H9 (cell line): ENCODE measurements around the gene FAM76B. TPM values are rescaled to one million over a fixed set of nuclear protein-coding genes. Genes with fewer than 3 reads are reported as not detected.

Experiments used
- DNase-seq: peaks from one replicate; pipeline ENCODE4 v3.0.0-alpha.2; 2017
- H2AFZ ChIP-seq: one replicate; pipeline ENCODE4 v1.6.1; 2013; ENCODE audit warnings: mild to moderate bottlenecking, low read length, control low read depth, moderate library complexity
- H2AK5ac ChIP-seq: 2 replicates; pipeline ENCODE4 v1.6.1; 2013; ENCODE audit warnings: low read length, control low read depth, mixed read lengths; ENCODE audit not compliant: insufficient read length
- H2BK120ac ChIP-seq: one replicate; pipeline ENCODE4 v1.6.1; 2013; ENCODE audit warnings: low read depth, mild to moderate bottlenecking, low read length, control low read depth, inconsistent platforms; ENCODE audit not compliant: poor library complexity, severe bottlenecking
- H2BK12ac ChIP-seq: 2 replicates; pipeline ENCODE4 v1.6.1; 2013; ENCODE audit warnings: low read length, control low read depth, mixed read lengths, low read depth; ENCODE audit not compliant: insufficient read length
- H2BK15ac ChIP-seq: 2 replicates; pipeline ENCODE4 v1.6.1; 2013; ENCODE audit warnings: low read depth, low read length, control low read depth
- H2BK20ac ChIP-seq: one replicate; pipeline ENCODE4 v1.6.1; 2013; ENCODE audit warnings: low read depth, mild to moderate bottlenecking, low read length, control low read depth, inconsistent platforms; ENCODE audit not compliant: poor library complexity, severe bottlenecking
- H2BK5ac ChIP-seq: 2 replicates; pipeline ENCODE4 v1.6.1; 2013; ENCODE audit warnings: low read length, control low read depth, mixed read lengths; ENCODE audit not compliant: insufficient read length
- H3K14ac ChIP-seq: 2 replicates; pipeline ENCODE4 v1.6.1; 2013; ENCODE audit warnings: low read length, control low read depth; ENCODE audit not compliant: insufficient read depth
- H3K18ac ChIP-seq: 2 replicates; pipeline ENCODE4 v1.6.1; 2013; ENCODE audit warnings: low read depth, mild to moderate bottlenecking, mixed read lengths, low read length, control low read depth; ENCODE audit not compliant: insufficient read length
- H3K23ac ChIP-seq: 2 replicates; pipeline ENCODE4 v1.6.1; 2013; ENCODE audit warnings: low read length, control low read depth, mixed read lengths, low read depth; ENCODE audit not compliant: insufficient read length
- H3K23me2 ChIP-seq: 2 replicates; pipeline ENCODE4 v1.6.1; 2013; ENCODE audit warnings: low read depth, mild to moderate bottlenecking, mixed read lengths, low read length, control low read depth; ENCODE audit not compliant: insufficient read length, poor library complexity, severe bottlenecking
- H3K27ac ChIP-seq: 2 replicates; pipeline ENCODE4 v1.5.1; 2013; ENCODE audit warnings: low read length, control low read depth, mixed read lengths, low read depth; ENCODE audit not compliant: insufficient read length
- H3K27me3 ChIP-seq: 2 replicates; pipeline ENCODE4 v1.6.1; 2013; ENCODE audit warnings: low read length, control low read depth, inconsistent platforms; ENCODE audit not compliant: insufficient read depth
- H3K4ac ChIP-seq: 2 replicates; pipeline ENCODE4 v1.6.1; 2013; ENCODE audit warnings: low read depth, mild to moderate bottlenecking, control low read depth, inconsistent platforms, low read length, moderate library complexity
- H3K4me1 ChIP-seq: 2 replicates; pipeline ENCODE4 v1.6.1; 2013; ENCODE audit warnings: low read length, control low read depth, inconsistent platforms; ENCODE audit not compliant: insufficient read depth
- H3K4me2 ChIP-seq: 2 replicates; pipeline ENCODE4 v1.6.1; 2013; ENCODE audit warnings: low read length, control low read depth, mixed read lengths; ENCODE audit not compliant: insufficient read length, insufficient read depth
- H3K56ac ChIP-seq: 2 replicates; pipeline ENCODE4 v1.6.1; 2013; ENCODE audit warnings: low read depth, mild to moderate bottlenecking, mixed read lengths, low read length, control low read depth; ENCODE audit not compliant: insufficient read length
- H3K79me1 ChIP-seq: 2 replicates; pipeline ENCODE4 v1.6.1; 2013; ENCODE audit warnings: low read depth, mild to moderate bottlenecking, moderate library complexity, low read length, control low read depth, inconsistent platforms; ENCODE audit not compliant: insufficient read depth, poor library complexity, severe bottlenecking
- H3K79me2 ChIP-seq: 2 replicates; pipeline ENCODE4 v1.6.1; 2013; ENCODE audit warnings: low read length, control low read depth, inconsistent platforms; ENCODE audit not compliant: insufficient read depth
- H3K9ac ChIP-seq: 2 replicates; pipeline ENCODE4 v1.6.1; 2013; ENCODE audit warnings: low read length, control low read depth, mixed read lengths; ENCODE audit not compliant: insufficient read length; ENCODE audit errors: extremely low read depth
- H3K9me3 ChIP-seq: one replicate; pipeline ENCODE4 v1.6.1; 2013; ENCODE audit warnings: low read depth, low read length, inconsistent platforms; ENCODE audit not compliant: control insufficient read depth
- H3T11ph ChIP-seq: one replicate; pipeline ENCODE4 v1.6.1; 2013; ENCODE audit warnings: mild to moderate bottlenecking, low read length, control low read depth, inconsistent platforms
- H4K20me1 ChIP-seq: one replicate; pipeline ENCODE4 v1.6.1; 2013; ENCODE audit not compliant: control insufficient read depth, insufficient read length, insufficient read depth
- H4K5ac ChIP-seq: 2 replicates; pipeline ENCODE4 v1.6.1; 2013; ENCODE audit warnings: low read depth, mild to moderate bottlenecking, mixed read lengths, low read length, control low read depth; ENCODE audit not compliant: insufficient read length
- H4K8ac ChIP-seq: replicated peaks from 2 replicates; pipeline ENCODE4 v1.6.1; 2013; ENCODE audit warnings: low read length, control low read depth, mixed read lengths, low read depth; ENCODE audit not compliant: insufficient read length
- H4K91ac ChIP-seq: 2 replicates; pipeline ENCODE4 v1.6.1; 2013; ENCODE audit warnings: low read depth, mild to moderate bottlenecking, moderate library complexity, mixed read lengths, low read length, control low read depth; ENCODE audit not compliant: insufficient read length
- H3K27ac Mint-ChIP-seq, 3 experiments: 2 replicates in 2 of 3; 3 replicates in 1 of 3; pipeline ENCODE4 v1.8.0; 2020 to 2021; ENCODE audit warnings: mixed read lengths in 3 of 3, mild to moderate bottlenecking in 1 of 3, moderate library complexity in 1 of 3
- H3K27me3 Mint-ChIP-seq: 2 replicates; pipeline ENCODE4 v1.8.0; 2021; ENCODE audit warnings: low read depth, mild to moderate bottlenecking, moderate library complexity, mixed read lengths
- H3K36me3 Mint-ChIP-seq, 3 experiments: 2 replicates in 2 of 3; 3 replicates in 1 of 3; pipeline ENCODE4 v1.8.0; 2020 to 2021; ENCODE audit warnings: low read depth in 3 of 3, mixed read lengths in 3 of 3; ENCODE audit not compliant: insufficient read depth in 1 of 3
- H3K4me1 Mint-ChIP-seq, 2 experiments: 2 replicates each; pipeline ENCODE4 v1.8.0; 2020; ENCODE audit warnings: mixed read lengths in 2 of 2
- H3K4me3 Mint-ChIP-seq, 2 experiments: 2 replicates in 1 of 2; 3 replicates in 1 of 2; pipeline ENCODE4 v1.8.0; 2020 to 2021; ENCODE audit warnings: mild to moderate bottlenecking in 2 of 2, mixed read lengths in 2 of 2, moderate library complexity in 1 of 2
- H3K9me3 Mint-ChIP-seq, 2 experiments: 2 replicates in 1 of 2; 3 replicates in 1 of 2; pipeline ENCODE4 v1.8.0; 2020; ENCODE audit warnings: mild to moderate bottlenecking in 2 of 2, mixed read lengths in 2 of 2, moderate library complexity in 1 of 2
- CTCF ChIP-seq: fragments of 200-600 bp; sonication (generic); conservative IDR thresholded peaks from 3 replicates; pipeline ENCODE4 v1.8.0; 2021; ENCODE audit warnings: antibody characterized with exemption, mild to moderate bottlenecking
- WGBS: extraction: QIAGEN DNeasy Blood & Tissue Kit; methylation state at CpG from one replicate; pipeline ENCODE4 v1.1.7; 2013; ENCODE audit warnings: missing lambda C conversion rate, low lambda C conversion rate, mixed read lengths; ENCODE audit not compliant: insufficient read length; ENCODE audit errors: extremely low coverage; 5-methylcytosine and 5-hydroxymethylcytosine counted together
- total RNA-seq: library from RNA; stranded (reverse); gene quantifications from 2 replicates; pipeline ENCODE4 v1.2.1, GENCODE V29; 2021

The FAM76B gene
- total RNA-seq, 1 experiment from 2014 or later: 31.5 TPM

DNA sequence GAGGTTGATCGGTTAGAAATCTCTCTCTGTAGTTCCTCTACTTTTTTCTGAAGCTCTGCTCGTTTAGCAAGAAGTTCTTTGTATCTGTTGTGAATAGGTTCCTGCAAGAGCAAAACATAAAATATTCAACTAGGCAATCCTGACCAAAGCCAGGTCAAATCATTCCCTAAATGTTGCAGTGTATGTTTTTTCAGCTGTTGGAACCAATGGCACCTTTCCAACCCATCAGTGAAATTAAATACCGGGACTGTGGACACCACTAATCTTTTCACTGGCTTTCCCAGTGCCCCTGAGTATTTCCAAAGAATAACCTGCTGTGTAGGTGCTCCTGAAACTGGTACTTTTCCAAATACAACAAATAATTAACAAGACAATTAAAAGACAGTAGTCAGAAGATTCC is 45.8 kb upstream of the FAM76B start:
- no peak overlapping the region for H2BK5ac ChIP-seq
- H2AK5ac ChIP-seq: no peak overlapping the region
- H2AFZ ChIP-seq: no peak overlapping the region
- no peak overlapping the region for H3K4me2 ChIP-seq
- Mint-ChIP-seq H3K9me3 (no peaks in the 10 kb centered on the region), H3K4me1 (peaks cover 3% of the 10 kb centered on the region in 2 experiments; a peak in 2 of 4 replicates), H3K27ac (no peak overlapping the region), H3K36me3 (peaks cover 13 to 51% (median 48%) of the 10 kb centered on the region in 3 experiments; a peak in 6 of 7 replicates), H3K27me3 (no peaks in the 10 kb centered on the region), H3K4me3 (no peak overlapping the region)
- no peak overlapping the region for H3K14ac ChIP-seq
- no peak overlapping the region for H2BK12ac ChIP-seq
- no peak for TF ChIP-seq CTCF
- no peak overlapping the region for H4K91ac ChIP-seq
- no peak overlapping the region for H4K5ac ChIP-seq
- no peaks in the 10 kb centered on the region for H3K23me2 ChIP-seq
- no peak overlapping the region for H3K18ac ChIP-seq
- no peaks in the 10 kb centered on the region for H3K79me1 ChIP-seq
- H3K56ac ChIP-seq: no peak overlapping the region
- no CpG with 5 or more reads among the region's 3 CpGs for whole genome bisulfite sequencing
- no peak overlapping the region for H2BK20ac ChIP-seq
- no peaks in the 10 kb centered on the region for H4K20me1 ChIP-seq
- H4K8ac ChIP-seq: no peak overlapping the region
- no peaks in the 10 kb centered on the region for H3K79me2 ChIP-seq
- no peak for DNase-seq
- no peak overlapping the region for H2BK15ac ChIP-seq
- H3K4ac ChIP-seq: no peak overlapping the region
- H2BK120ac ChIP-seq: no peak overlapping the region
- no peak overlapping the region for H3K23ac ChIP-seq
- H3K4me1 ChIP-seq: no peaks in the 10 kb centered on the region
- H3K9ac ChIP-seq: no peak overlapping the region
- H3T11ph ChIP-seq: no peak overlapping the region
- H3K9me3 ChIP-seq: no peaks in the 10 kb centered on the region
- no peak overlapping the region for H3K27ac ChIP-seq
- no peaks in the 10 kb centered on the region for H3K27me3 ChIP-seq
